GM12892 (cell line): ENCODE measurements around the gene ZNRF1.

ENCODE experiments used
- POLR2AphosphoS5 ChIP-seq: IDR thresholded peaks from 2 replicates; pipeline ENCODE4 v1.6.1; 2011; ENCODE audit warnings: low read depth, low read length, control low read depth
- TAF1 ChIP-seq: IDR thresholded peaks from 2 replicates; pipeline ENCODE4 v1.6.1; 2011; ENCODE audit warnings: low read depth, mild to moderate bottlenecking, control low read depth, low read length, borderline replicate concordance

DNA sequence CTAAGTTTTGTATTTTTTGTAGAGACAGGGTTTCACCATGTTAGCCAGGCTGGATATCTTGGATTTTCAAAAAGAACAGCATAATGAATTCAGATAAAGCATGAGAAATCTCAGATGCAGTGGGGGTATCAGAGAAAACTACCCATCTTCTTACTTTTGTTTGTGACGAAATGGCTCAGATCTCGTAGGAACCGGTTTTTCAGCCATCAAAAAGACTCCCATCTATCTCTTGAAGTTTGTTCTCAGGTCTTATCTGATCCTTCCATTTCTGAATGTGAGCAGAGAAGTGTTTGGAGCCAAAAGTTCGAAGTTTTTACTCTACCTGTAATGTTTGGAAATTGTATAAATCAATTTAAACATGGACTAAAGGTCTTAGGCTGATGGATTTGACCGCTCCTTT is 60.6 kb downstream of the ZNRF1 start:
- no peak for TF ChIP-seq TAF1
- TF ChIP-seq POLR2AphosphoS5 = no peak
